Central memory CD8-positive, alpha-beta T cell (primary cell): ENCODE measurements around the gene EXOSC9.

ENCODE experiments used
- ATAC-seq: fragments of 150-1000 bp; cut with Tn5 transposase; replicated peaks from 2 replicates; pipeline ENCODE4 v1.10.0; 2022; ENCODE audit warnings: mild to moderate bottlenecking, moderate FRiP score, moderate number of reproducible peaks; ENCODE audit not compliant: poor library complexity, severe bottlenecking; ENCODE audit errors: extremely low read depth
- DNase-seq, 2 donors: peaks; one replicate each; pipeline ENCODE4 v3.0.0; 2021; ENCODE audit warnings: low spot score in 2 of 2
- H3K27ac Mint-ChIP-seq: one replicate; pipeline ENCODE4 v1.8.0; 2022; ENCODE audit warnings: low read depth, mild to moderate bottlenecking, moderate library complexity, mixed read lengths
- H3K27me3 Mint-ChIP-seq: one replicate; pipeline ENCODE4 v1.8.0; 2022; ENCODE audit warnings: mixed read lengths
- H3K36me3 Mint-ChIP-seq: one replicate; pipeline ENCODE4 v1.8.0; 2022; ENCODE audit warnings: mild to moderate bottlenecking, moderate library complexity, mixed read lengths; ENCODE audit not compliant: insufficient read depth
- H3K4me1 Mint-ChIP-seq: one replicate; pipeline ENCODE4 v1.8.0; 2022; ENCODE audit warnings: mixed read lengths
- H3K4me3 Mint-ChIP-seq: one replicate; pipeline ENCODE4 v1.8.0; 2022; ENCODE audit warnings: mild to moderate bottlenecking, moderate library complexity, mixed read lengths
- H3K9me3 Mint-ChIP-seq: one replicate; pipeline ENCODE4 v1.8.0; 2022; ENCODE audit warnings: mixed read lengths

EXOSC9 gene

GRCh38 chr4:121818215-121818614, 17.1 kb downstream of the EXOSC9 start:
- ATAC-seq, result no peak
- Mint-ChIP-seq H3K4me3 (no peak overlapping the region), H3K9me3 (no peaks in the 10 kb centered on the region), H3K4me1 (peaks cover 12% of the 10 kb centered on the region), H3K27me3 (no peaks in the 10 kb centered on the region), H3K27ac (no peak overlapping the region), H3K36me3 (peaks cover 23% of the 10 kb centered on the region)
- no peak for DNase-seq

DNA sequence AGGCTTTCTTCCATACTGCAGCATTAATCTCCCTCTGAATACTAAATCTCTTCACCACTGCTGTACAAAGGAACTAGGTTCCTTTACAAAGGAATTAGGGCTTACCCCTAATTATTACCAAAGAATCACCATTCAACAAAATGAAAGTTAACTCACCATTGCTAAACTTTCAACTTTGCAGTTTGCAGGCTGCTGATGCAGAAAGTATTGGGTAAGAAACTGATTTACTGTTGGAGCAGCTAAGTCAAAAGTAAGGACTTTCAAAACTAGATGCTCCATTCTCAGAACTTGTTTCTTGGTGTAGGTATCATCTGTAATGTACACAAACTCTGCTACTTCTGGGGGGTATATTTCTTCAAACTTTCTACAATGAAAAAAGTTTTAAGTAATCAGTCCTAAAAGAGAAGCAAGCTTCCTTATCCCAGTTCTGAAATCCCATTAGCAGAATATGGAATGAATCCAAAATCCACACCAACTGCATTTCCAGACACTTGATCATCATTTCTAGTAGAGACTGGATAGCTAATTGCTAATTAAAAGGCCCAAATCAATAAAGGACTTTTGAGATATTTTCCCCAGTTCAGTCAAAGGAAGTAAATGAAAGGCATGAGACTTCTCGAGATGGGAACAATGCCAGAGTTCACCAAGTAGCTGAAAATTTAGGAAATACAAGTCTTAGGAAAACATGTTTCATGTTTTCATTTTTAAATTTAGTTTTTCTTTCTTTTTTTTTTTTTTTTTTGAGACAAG, 18.3 kb downstream of the EXOSC9 start:
- no peak for DNase-seq
- H3K4me1 Mint-ChIP-seq, result peaks cover 17% of the 10 kb centered on the region
- no peaks in the 10 kb centered on the region for H3K9me3 Mint-ChIP-seq
- ATAC-seq, result no peak
- no peak overlapping the region for H3K4me3 Mint-ChIP-seq
- H3K27me3 Mint-ChIP-seq, result no peaks in the 10 kb centered on the region
- H3K36me3 Mint-ChIP-seq, result peaks cover 21% of the 10 kb centered on the region
- peak overlapping the region; percentile 20 for H3K27ac Mint-ChIP-seq

GRCh38 chr4:121822047-121822446, 20.9 kb downstream of the EXOSC9 start:
- H3K4me3 Mint-ChIP-seq, result peak overlapping the region; percentile 84
- no peaks in the 10 kb centered on the region for H3K9me3 Mint-ChIP-seq
- H3K27ac Mint-ChIP-seq, result peak overlapping the region; percentile 83

DNA sequence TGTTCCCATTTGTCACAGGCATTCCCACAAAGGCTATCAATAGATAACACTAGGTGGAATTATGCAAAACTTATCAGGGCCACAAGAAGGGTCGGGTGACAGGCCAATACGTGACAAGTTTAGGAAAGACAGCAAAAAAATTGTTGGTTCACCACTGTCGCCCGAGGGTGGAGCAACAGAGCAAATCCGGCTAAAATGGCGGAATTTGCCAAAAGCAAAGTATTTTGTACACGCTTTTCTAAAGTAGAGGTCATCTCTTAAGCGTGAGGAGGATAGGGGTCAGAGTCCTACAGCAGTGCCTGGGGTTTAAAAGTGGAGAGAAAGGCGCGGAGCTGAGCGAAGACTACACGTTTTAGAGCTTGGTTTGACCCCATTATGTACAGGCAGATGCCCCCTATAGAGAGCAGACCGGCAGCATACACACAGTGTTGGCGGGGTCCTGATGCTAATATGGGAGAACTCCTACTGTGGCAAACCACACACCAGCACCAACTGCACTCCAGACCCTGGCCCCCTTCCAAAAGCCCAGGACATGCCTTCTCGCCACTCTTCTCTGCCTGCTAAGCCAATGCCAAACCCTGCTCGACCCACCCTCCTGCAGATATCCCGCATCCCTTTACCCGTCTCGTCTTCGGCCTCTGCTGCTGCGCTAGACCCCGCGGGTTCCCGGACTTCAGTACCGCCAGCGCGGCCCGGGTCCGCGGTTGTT, 21.8 kb downstream of the EXOSC9 start:
- peaks cover 17% of the 10 kb centered on the region for H3K4me1 Mint-ChIP-seq
- DNase-seq, result no peak
- no peaks in the 10 kb centered on the region for H3K9me3 Mint-ChIP-seq
- peak overlapping the region; percentile 83 for H3K27ac Mint-ChIP-seq
- peak; percentile 19 for ATAC-seq
- peaks cover 8% of the 10 kb centered on the region for H3K36me3 Mint-ChIP-seq
- peak overlapping the region; percentile 84 for H3K4me3 Mint-ChIP-seq
- H3K27me3 Mint-ChIP-seq, result no peaks in the 10 kb centered on the region

More at GRCh38 chr4:121822047-121822446, 20.9 kb downstream of the EXOSC9 start:
- DNase-seq (no peak), ATAC-seq (no peak)
- Mint-ChIP-seq H3K4me1 (peaks cover 17% of the 10 kb centered on the region), H3K27me3 (no peaks in the 10 kb centered on the region), H3K36me3 (peaks cover 12% of the 10 kb centered on the region)

DNA sequence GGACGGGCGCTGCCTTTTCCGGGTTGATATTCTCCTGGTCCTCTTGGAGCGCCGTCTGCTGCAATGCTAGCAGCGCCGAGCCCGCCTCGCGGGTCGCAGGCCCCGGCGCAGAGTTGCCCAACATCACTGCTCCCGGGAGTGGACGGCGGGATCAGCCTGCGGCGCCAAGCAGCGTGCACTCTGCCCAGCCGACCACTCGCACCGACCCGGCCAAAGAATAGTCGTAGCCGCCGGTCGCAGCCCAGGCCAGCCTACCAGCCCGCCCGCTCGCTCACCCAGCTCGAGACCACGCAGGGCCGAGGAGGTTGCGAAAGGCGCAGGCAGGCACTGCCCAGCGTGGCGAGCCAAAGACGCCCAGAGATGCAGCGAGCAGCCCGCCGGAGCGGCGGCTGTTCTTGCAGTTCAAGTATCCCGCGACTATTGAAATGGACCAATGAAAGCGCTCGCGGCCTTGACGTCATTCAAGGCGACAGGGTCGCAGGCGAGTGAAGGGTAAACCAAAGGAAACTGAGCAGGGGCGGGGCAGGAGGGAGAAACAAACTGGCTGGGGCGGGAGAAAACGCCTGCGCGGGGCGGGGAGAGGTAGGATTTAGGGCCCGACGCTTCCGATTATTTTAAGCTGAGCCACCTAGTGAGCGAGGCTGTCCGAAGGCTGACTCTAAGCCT, 22.5 kb downstream of the EXOSC9 start, which contains the start of gene CCNA2:
Gene CCNA2 (minus strand): TSS at position 379 of the 666 bp plus-strand sequence. CDS start 255 bp downstream, at position 124.
- peak; percentile 94 for ATAC-seq
- Mint-ChIP-seq H3K9me3 (no peaks in the 10 kb centered on the region), H3K27me3 (no peaks in the 10 kb centered on the region), H3K27ac (peak within 1 kb of the TSS; percentile 83), H3K4me3 (peak within 1 kb of the TSS; percentile 84), H3K36me3 (peaks cover 4% of the 10 kb centered on the region), H3K4me1 (peaks cover 17% of the 10 kb centered on the region)
- peak; percentile 95 to 98 for DNase-seq

DNA sequence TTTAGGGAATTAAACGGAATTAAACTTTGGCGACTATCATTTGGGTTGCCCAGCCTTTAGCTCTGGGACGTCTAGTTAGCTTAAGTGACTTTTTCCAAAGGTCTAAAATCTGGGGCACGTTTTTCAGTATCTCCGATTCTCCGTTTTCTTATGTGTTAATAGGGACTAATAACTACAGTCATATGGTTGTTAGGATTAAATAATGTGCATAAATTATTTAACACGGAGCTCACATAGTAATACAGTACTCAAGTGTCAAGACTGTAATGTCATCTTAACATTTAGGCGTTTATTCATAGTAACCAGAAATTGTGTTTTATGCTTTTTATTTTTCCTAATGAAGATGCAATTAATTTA, 23.0 kb downstream of the EXOSC9 start:
- Mint-ChIP-seq H3K9me3 (no peaks in the 10 kb centered on the region), H3K36me3 (peaks cover 4% of the 10 kb centered on the region)
- no peak for ATAC-seq

DNA sequence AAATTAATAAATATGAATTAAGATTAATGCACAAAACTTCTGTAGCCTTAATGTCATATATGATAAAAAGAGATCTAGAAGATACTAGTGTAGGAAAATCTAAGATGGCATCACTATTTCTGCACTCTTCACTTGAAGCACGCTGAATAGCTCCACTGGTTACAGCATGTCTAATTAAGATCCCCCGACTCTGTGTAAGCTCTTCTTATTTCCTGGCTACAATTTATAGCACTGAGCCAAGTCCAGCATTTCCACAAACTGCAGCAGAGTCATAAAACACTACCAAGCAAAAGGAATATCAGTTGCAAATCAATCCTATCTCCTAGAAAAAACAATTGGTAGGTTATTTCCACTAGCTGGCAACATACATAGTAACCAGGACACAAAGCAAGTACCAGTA, 23.8 kb downstream of the EXOSC9 start:
- Mint-ChIP-seq H3K27ac (no peak overlapping the region), H3K9me3 (no peaks in the 10 kb centered on the region), H3K4me1 (peaks cover 17% of the 10 kb centered on the region)

More for the DNA sequence above, 23.0 kb downstream of the EXOSC9 start:
- DNase-seq, result no peak
- peaks cover 17% of the 10 kb centered on the region for H3K4me1 Mint-ChIP-seq
- no peaks in the 10 kb centered on the region for H3K27me3 Mint-ChIP-seq
- H3K4me3 Mint-ChIP-seq, result peak overlapping the region; percentile 84
- peak overlapping the region; percentile 83 for H3K27ac Mint-ChIP-seq

GRCh38 chr4:121827853-121828252, 26.7 kb downstream of the EXOSC9 start:
- peaks cover 17% of the 10 kb centered on the region for H3K36me3 Mint-ChIP-seq
- H3K27me3 Mint-ChIP-seq, result no peaks in the 10 kb centered on the region
- H3K27ac Mint-ChIP-seq, result no peak overlapping the region
- H3K9me3 Mint-ChIP-seq, result no peaks in the 10 kb centered on the region
- ATAC-seq (no peak), DNase-seq (no peak)
- H3K4me1 Mint-ChIP-seq, result peaks cover 14% of the 10 kb centered on the region
- H3K4me3 Mint-ChIP-seq, result no peak overlapping the region

More for the DNA sequence above, 23.8 kb downstream of the EXOSC9 start:
- H3K4me3 Mint-ChIP-seq, result no peak overlapping the region
- DNase-seq, result no peak
- no peak for ATAC-seq
- peaks cover 4% of the 10 kb centered on the region for H3K36me3 Mint-ChIP-seq
- H3K27me3 Mint-ChIP-seq, result no peaks in the 10 kb centered on the region

- DNase-seq (no peak), ATAC-seq (no peak)
- H3K27me3 Mint-ChIP-seq, result no peaks in the 10 kb centered on the region
- H3K27ac Mint-ChIP-seq, result no peak overlapping the region
- peaks cover 15% of the 10 kb centered on the region for H3K36me3 Mint-ChIP-seq
- H3K4me1 Mint-ChIP-seq, result no peaks in the 10 kb centered on the region
- no peak overlapping the region for H3K4me3 Mint-ChIP-seq
- H3K9me3 Mint-ChIP-seq, result no peaks in the 10 kb centered on the region
Observed at GRCh38 chr4:121829511-121829910, 28.4 kb downstream of the EXOSC9 start.

- H3K4me1 Mint-ChIP-seq, result no peaks in the 10 kb centered on the region
- H3K4me3 Mint-ChIP-seq, result no peak overlapping the region
- peaks cover 16% of the 10 kb centered on the region for H3K36me3 Mint-ChIP-seq
- H3K9me3 Mint-ChIP-seq, result no peaks in the 10 kb centered on the region
- DNase-seq, result no peak
- no peak for ATAC-seq
- H3K27ac Mint-ChIP-seq, result no peak overlapping the region
- no peaks in the 10 kb centered on the region for H3K27me3 Mint-ChIP-seq
Observed at GRCh38 chr4:121838136-121838535, 37.0 kb downstream of the EXOSC9 start.

- Mint-ChIP-seq H3K9me3 (no peaks in the 10 kb centered on the region), H3K36me3 (peaks cover 23% of the 10 kb centered on the region), H3K4me1 (no peaks in the 10 kb centered on the region), H3K27ac (no peak overlapping the region), H3K27me3 (no peaks in the 10 kb centered on the region), H3K4me3 (no peak overlapping the region)
- ATAC-seq (no peak), DNase-seq (no peak)
Observed at GRCh38 chr4:121842862-121843261, 41.7 kb downstream of the EXOSC9 start.

GRCh38 chr4:121846662-121847061, 45.5 kb downstream of the EXOSC9 start:
- DNase-seq (no peak), ATAC-seq (no peak)
- Mint-ChIP-seq H3K4me1 (no peaks in the 10 kb centered on the region), H3K27me3 (no peaks in the 10 kb centered on the region), H3K4me3 (no peak overlapping the region), H3K9me3 (no peaks in the 10 kb centered on the region), H3K27ac (no peak overlapping the region), H3K36me3 (peaks cover 21% of the 10 kb centered on the region)
